Urinary bladder (tissue), 4 donors: ENCODE data around the gene UBN1. TPM values are rescaled to one million over a fixed set of nuclear protein-coding genes. Genes with fewer than 3 reads are reported as not detected.

ENCODE experiments used
- DNase-seq: peaks from one replicate; pipeline ENCODE4 v3.0.0-alpha.2; 2015; ENCODE audit errors: extremely low spot score
- H3K27ac ChIP-seq: one replicate; pipeline ENCODE4 v1.5.1; 2013; ENCODE audit warnings: low read depth, mild to moderate bottlenecking, moderate library complexity
- H3K36me3 ChIP-seq: one replicate; pipeline ENCODE4 v1.6.1; 2013; ENCODE audit warnings: mild to moderate bottlenecking, moderate library complexity; ENCODE audit not compliant: insufficient read depth
- H3K4me1 ChIP-seq: one replicate; pipeline ENCODE4 v1.6.1; 2013; ENCODE audit warnings: mild to moderate bottlenecking, moderate library complexity; ENCODE audit not compliant: insufficient read depth
- H3K4me3 ChIP-seq: one replicate; pipeline ENCODE4 v1.5.1; 2013; ENCODE audit warnings: low read depth, low read length
- WGBS: extraction: QIAGEN DNeasy Blood & Tissue Kit; methylation state at CpG from one replicate; pipeline ENCODE4 v1.1.7; 2013; 5-methylcytosine and 5-hydroxymethylcytosine counted together
- polyA plus RNA-seq: library from polyadenylated mRNA; stranded (reverse); fragments of 200-250 nt; gene quantifications from one replicate; pipeline ENCODE4 v1.2.3, GENCODE V29; 2013
- total RNA-seq: library from RNA; depleted of rRNA; stranded (reverse); fragments of >200 nt; gene quantifications from one replicate; pipeline ENCODE4 v1.2.3, GENCODE V29; 2014
- donor health status: healthy with polysubstance abuse.
- donor health status: healthy.

The UBN1 gene
- total and polyA plus RNA-seq, 2 donors = 14.1 to 17.5 TPM

DNA sequence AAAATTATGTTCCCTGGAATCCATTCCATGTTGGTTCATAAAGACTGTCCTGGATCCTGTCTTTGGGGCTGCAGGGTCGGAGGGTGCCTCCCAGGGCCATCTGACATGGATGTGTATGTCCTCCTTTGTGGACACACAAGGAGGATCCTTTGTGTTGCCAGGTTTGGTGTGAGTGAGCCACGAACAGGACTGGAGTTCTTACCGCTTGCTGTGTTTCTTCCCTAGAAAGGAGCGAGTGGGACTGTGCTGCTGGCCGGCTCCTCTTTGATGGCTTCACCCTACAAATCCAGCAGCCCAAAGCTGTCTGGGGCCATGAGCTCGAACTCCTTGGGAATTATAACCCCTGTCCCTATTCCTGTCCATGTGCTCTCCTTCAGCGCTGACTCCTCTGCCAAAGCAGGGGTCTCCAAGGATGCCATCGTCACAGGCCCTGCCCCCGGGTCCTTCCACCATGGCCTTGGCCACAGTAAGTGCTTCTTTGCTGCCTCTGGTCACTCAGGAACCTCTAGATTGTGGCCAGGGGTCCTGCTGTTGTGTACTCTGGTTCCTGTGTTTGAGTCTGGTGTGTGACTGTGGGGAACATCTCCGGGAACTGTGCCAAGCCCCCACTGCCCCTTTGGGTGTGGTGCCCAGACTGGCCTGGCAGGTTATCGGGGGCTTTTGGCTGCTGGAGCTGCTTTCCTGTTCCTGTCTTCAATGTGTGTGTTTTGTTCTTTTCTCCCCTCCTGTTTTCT is 29.5 kb downstream of the UBN1 start:
- H3K4me1 ChIP-seq = no peaks in the 10 kb centered on the region
- DNase-seq = no peak
- H3K36me3 ChIP-seq = peaks cover 8% of the 10 kb centered on the region
- WGBS = 89% methylated on average over 11 of the region's 11 CpGs
- H3K4me3 ChIP-seq = no peak overlapping the region
- H3K27ac ChIP-seq = no peak overlapping the region

DNA sequence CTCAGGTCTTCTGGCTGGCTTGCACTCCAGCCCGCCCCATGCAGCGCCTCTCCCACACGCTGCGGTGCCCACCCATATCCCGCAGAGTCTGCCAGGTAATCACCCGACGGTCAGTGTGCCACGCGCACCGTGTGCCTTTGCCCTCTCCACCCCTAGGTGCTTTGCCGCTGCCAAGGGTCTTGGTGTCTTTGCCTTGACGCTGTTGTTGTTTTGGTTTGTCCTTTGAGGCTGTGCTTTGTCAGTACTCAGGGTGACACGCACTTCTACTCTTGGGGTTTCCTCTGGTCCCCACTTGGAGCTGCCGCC is 30.1 kb downstream of the UBN1 start:
- Histone ChIP-seq H3K27ac (no peak overlapping the region), H3K36me3 (peaks cover 8% of the 10 kb centered on the region), H3K4me3 (no peak overlapping the region), H3K4me1 (no peaks in the 10 kb centered on the region)
- WGBS = 90% methylated on average over 14 of the region's 14 CpGs
- no peak for DNase-seq

DNA sequence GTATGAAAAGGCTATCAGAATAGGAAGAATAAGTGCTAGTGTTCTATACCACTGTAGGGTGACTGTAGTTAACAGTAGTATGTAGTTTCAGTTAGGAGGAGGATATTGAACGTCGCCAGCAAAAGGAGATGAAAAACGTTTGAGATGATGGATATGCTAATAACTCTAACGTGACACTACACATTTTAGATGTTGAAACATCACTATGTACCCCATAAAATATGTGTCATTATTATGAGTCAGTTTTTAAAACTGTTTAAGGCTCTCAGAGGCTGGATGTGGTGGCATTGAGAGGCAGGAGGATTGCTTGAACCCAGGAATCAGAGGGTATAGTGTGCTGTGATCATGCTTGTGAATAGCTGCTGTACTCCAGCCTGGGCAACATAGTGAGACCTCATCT is 31.8 kb downstream of the UBN1 start:
- 81% methylated on average over 4 of the region's 4 CpGs for WGBS
- DNase-seq = no peak

DNA sequence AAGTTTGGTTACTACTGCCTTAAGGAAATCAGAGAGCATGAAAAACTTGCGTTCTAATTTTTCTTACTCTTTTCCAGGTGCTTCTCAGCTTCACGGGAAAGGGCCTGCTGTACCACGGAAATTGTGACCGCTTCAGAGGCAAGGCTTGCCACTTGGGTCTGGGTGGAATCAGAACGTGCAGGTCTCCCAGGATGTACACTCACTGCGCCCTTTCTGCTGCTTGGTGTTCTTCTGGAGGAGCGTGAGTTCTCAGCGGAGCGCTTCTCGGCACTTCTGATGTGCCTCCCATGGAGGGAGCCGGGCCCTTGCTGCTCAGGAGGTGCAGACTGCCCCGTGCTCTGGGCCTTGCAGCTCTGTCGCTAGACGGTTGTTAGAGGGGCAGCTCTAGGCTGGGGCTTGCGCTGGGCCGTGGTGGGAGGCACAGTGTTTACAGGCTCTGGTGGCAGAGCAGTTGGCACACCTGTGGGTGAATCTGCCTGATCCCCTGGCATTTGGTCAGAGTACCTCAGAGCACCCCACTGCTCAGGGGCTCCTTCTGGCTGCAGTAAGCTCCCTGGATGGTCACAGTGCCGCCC is 32.8 kb downstream of the UBN1 start:
- WGBS = 97% methylated on average over 17 of the region's 17 CpGs
- Histone ChIP-seq H3K4me3 (no peak overlapping the region), H3K27ac (no peak overlapping the region), H3K4me1 (no peaks in the 10 kb centered on the region), H3K36me3 (peaks cover 3% of the 10 kb centered on the region)
- DNase-seq = no peak

More for the DNA sequence above, 31.8 kb downstream of the UBN1 start:
- no peaks in the 10 kb centered on the region for H3K4me1 ChIP-seq
- H3K4me3 ChIP-seq = no peak overlapping the region
- H3K36me3 ChIP-seq = peaks cover 6% of the 10 kb centered on the region
- no peak overlapping the region for H3K27ac ChIP-seq

DNA sequence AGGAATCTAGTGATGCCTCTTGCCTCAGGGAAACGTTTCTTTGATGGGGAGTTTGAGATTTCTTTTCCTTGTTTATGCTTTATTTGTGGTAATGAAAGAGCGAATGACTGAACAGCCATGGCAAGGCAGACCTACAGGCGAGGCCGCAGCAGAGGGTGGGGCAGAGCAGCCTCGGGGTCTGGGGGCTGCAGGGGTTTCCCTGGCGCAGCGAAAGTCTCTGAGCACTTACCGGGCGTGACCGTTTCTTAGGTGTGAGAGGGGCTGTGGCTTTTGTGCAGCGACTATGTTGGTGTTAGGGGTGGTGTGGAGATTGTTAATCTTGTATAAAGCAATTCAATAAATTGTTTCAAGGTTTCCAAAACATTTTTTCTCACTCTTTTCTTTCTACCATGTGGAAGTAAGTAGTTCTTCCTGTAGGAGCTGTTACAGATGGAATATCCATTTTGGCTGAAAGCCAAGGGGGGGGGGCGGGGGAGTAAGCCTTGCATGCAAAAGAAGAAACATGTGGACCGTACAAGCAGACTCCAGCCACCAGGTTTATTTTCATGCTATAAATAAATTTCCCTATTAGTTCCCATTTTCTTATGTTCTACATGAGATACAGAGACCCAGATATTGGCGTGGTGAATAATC is 34.8 kb downstream of the UBN1 start:
- H3K4me1 ChIP-seq = no peaks in the 10 kb centered on the region
- H3K4me3 ChIP-seq = no peak overlapping the region
- peaks cover 7% of the 10 kb centered on the region for H3K36me3 ChIP-seq
- no peak for DNase-seq
- WGBS = 63% methylated on average over 14 of the region's 14 CpGs
- H3K27ac ChIP-seq = no peak overlapping the region

DNA sequence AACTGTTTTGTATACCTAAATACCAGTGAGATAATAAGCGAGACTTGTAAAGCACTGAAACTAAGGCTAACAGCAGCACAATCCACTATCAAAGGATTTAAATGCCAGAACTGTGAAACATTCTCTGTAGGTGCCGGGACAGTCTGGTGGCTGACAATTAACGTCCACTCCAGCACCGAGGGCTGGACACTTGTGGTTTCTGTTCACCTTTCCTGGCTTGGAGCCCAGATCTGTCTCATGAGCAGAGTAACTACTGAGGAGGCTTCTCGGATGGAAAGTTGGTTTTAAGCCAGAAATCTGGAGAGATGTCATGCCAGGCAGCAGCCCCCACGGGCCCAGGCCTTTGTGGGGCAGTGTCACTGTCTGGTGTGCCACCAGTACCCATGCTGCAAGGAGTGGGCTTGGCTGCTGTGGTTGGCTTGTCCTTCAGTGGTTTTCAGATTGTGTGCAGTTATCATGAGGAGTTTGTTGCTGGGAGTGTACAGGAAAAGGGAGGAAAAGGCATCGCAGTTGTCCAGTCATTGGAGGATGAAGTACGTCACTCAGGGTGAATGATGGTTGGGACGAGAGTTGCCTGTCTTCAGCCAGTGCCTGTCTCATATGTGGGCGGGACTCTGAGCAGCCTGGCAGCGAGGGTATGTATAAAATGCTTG is 35.5 kb downstream of the UBN1 start:
- DNase-seq = no peak
- WGBS = 65% methylated on average over 11 of the region's 11 CpGs
- peaks cover 7% of the 10 kb centered on the region for H3K36me3 ChIP-seq
- no peaks in the 10 kb centered on the region for H3K4me1 ChIP-seq
- H3K27ac ChIP-seq = no peak overlapping the region
- H3K4me3 ChIP-seq = no peak overlapping the region

- Histone ChIP-seq H3K36me3 (peaks cover 7% of the 10 kb centered on the region), H3K4me1 (no peaks in the 10 kb centered on the region), H3K27ac (no peak overlapping the region), H3K4me3 (no peak overlapping the region)
- no peak for DNase-seq
- 98% methylated on average over 25 of the region's 25 CpGs for WGBS
Measured at GRCh38 chr16:4883501-4883900, 36.2 kb downstream of the UBN1 start.

DNA sequence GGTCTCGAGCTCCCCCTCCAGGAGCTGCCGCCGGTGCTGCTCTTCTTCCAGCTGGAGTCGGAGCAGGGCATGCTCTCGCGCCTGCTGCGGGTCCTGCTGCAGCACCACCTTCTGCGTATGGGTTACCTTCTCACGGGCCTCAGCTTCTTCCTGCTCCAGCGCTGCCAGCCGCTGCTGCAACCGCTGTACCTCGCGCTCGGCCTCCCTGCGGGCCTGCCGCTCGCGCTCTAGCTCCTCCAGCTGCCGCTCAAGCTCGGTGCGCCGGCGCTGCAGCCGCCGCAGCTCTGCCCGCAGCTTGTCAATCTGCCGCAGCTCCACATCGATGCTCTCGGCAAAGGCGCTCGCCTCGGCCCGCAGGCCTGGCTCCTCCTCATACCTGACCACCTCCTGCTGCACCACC is 36.9 kb downstream of the UBN1 start:
- no peak for DNase-seq
- 96% methylated on average over 34 of the region's 34 CpGs for WGBS

DNA sequence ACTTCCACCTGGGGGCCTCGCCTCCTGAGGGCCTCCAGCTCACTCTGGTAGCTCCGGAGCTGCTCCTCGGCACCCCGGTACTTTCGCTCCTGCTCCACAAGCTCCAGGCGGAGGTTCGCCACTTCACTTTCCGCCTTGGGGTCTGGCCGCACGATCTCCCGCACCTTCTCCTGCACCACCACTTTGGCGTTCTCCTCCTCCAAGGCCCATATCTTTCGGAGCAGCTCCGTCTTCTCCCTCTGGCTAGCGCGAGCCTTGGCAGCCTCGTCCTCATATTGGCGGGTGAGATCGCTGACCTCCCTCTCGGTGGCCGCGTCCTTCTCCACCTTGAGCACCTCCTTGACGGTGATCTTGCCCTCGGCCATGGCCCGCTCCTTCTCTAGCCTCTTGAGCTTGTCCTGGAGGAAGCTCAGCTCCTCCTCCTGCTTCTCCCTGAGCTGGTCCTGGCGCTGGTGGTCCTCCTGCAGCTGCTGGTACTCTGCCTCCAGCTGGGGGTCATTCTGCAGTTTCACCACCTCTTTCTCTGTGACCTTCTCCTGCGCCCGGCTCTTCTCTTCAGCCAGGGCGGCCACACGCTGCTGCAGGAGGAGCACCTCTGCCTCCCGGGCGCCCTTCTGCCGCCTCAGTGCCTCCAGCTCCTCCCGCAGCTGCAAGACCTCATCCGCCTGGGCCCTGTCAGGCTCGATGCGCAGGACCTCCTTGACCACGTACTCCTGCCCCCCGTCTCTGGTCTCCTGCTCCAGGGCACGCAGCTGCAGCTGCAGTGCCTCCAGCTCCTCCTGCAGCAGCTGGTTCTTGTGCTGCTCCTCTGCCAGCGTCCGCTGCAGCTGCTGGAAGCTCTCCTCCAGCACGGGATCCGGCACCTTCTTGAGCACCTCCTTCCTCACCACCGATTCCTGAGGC is 37.9 kb downstream of the UBN1 start:
- Histone ChIP-seq H3K4me1 (no peaks in the 10 kb centered on the region), H3K36me3 (peaks cover 7% of the 10 kb centered on the region), H3K4me3 (no peak overlapping the region), H3K27ac (no peak overlapping the region)
- WGBS = 91% methylated on average over 45 of the region's 45 CpGs
- no peak for DNase-seq

More for the DNA sequence above, 36.9 kb downstream of the UBN1 start:
- peaks cover 7% of the 10 kb centered on the region for H3K36me3 ChIP-seq
- H3K4me1 ChIP-seq = no peaks in the 10 kb centered on the region
- no peak overlapping the region for H3K4me3 ChIP-seq
- H3K27ac ChIP-seq = no peak overlapping the region

DNA sequence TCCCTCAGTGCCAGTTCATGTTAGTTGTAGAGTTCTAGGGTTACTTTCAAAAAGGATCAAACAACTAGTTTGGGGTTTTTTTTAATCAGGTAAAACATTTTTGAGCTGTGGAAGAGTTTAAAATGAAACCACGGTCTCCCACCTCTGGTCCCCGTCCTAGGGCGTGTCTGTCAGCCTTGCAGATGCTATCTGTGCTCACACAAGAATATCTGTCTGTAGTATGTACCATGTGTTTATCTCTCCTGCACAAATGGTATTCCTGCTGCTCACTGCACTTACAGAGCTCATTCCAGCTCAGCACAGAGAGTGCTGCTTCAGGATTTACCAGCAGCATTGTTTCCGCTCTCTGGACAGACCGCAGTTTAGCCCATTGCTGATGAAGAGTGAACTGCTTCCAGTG is 38.9 kb downstream of the UBN1 start:
- Histone ChIP-seq H3K27ac (no peak overlapping the region), H3K4me1 (no peaks in the 10 kb centered on the region), H3K4me3 (no peak overlapping the region), H3K36me3 (peaks cover 7% of the 10 kb centered on the region)
- DNase-seq = no peak
- 94% methylated on average over 5 of the region's 5 CpGs for WGBS

GRCh38 chr16:4888428-4889135 is 41.3 kb downstream of the UBN1 start:
- no peak for DNase-seq
- Histone ChIP-seq H3K27ac (no peak overlapping the region), H3K4me3 (no peak overlapping the region), H3K36me3 (peaks cover 7% of the 10 kb centered on the region), H3K4me1 (no peaks in the 10 kb centered on the region)
- WGBS = 76% methylated on average over 9 of the region's 9 CpGs

- H3K4me3 ChIP-seq = no peak overlapping the region
- WGBS = 80% methylated on average over 11 of the region's 11 CpGs
- H3K4me1 ChIP-seq = no peaks in the 10 kb centered on the region
- peaks cover 5% of the 10 kb centered on the region for H3K36me3 ChIP-seq
- no peak for DNase-seq
- no peak overlapping the region for H3K27ac ChIP-seq
Measured at GRCh38 chr16:4890026-4890425, 42.7 kb downstream of the UBN1 start.

- Histone ChIP-seq H3K4me1 (no peaks in the 10 kb centered on the region), H3K27ac (no peak overlapping the region), H3K36me3 (peaks cover 3% of the 10 kb centered on the region), H3K4me3 (no peak overlapping the region)
- no peak for DNase-seq
- 95% methylated on average over 16 of the region's 16 CpGs for WGBS
Measured at GRCh38 chr16:4890686-4891085, 43.4 kb downstream of the UBN1 start.
